Central memory CD8-positive, alpha-beta T cell (primary cell): ENCODE results near the gene APOD.

ENCODE experiments used
- ATAC-seq: fragments of 150-1000 bp; cut with Tn5 transposase; replicated peaks from 2 replicates; pipeline ENCODE4 v1.10.0; 2022; ENCODE audit warnings: mild to moderate bottlenecking, moderate FRiP score, moderate number of reproducible peaks; ENCODE audit not compliant: poor library complexity, severe bottlenecking; ENCODE audit errors: extremely low read depth
- DNase-seq, 2 donors: peaks; one replicate each; pipeline ENCODE4 v3.0.0; 2021; ENCODE audit warnings: low spot score in 2 of 2
- H3K27ac Mint-ChIP-seq: one replicate; pipeline ENCODE4 v1.8.0; 2022; ENCODE audit warnings: low read depth, mild to moderate bottlenecking, moderate library complexity, mixed read lengths
- H3K27me3 Mint-ChIP-seq: one replicate; pipeline ENCODE4 v1.8.0; 2022; ENCODE audit warnings: mixed read lengths
- H3K36me3 Mint-ChIP-seq: one replicate; pipeline ENCODE4 v1.8.0; 2022; ENCODE audit warnings: mild to moderate bottlenecking, moderate library complexity, mixed read lengths; ENCODE audit not compliant: insufficient read depth
- H3K4me1 Mint-ChIP-seq: one replicate; pipeline ENCODE4 v1.8.0; 2022; ENCODE audit warnings: mixed read lengths
- H3K4me3 Mint-ChIP-seq: one replicate; pipeline ENCODE4 v1.8.0; 2022; ENCODE audit warnings: mild to moderate bottlenecking, moderate library complexity, mixed read lengths
- H3K9me3 Mint-ChIP-seq: one replicate; pipeline ENCODE4 v1.8.0; 2022; ENCODE audit warnings: mixed read lengths

APOD gene

DNA sequence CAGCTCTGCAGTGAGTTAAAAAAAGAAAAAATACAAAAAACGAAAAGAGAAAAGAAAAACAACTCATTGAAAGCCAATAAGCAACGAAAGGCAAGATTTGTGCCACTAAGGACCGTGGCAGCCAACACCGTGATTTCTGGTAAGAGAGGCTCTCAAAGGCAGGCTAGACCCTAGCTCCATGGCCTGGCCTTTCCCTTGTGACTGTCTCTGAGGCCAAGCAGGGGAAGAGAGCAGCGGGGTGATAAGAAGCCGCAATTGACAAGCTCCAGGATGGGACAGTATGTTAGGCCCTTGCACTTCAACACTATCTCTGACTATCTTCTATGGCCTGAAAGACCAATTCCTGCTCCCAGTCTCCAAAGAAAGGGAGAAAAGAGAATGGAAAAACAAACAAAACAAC lies 12.4 kb downstream of the APOD start:
- DNase-seq (no peak), ATAC-seq (no peak)
- Mint-ChIP-seq H3K4me1 (peaks cover 13% of the 10 kb centered on the region), H3K36me3 (no peaks in the 10 kb centered on the region), H3K4me3 (no peak overlapping the region), H3K27me3 (peaks cover 6% of the 10 kb centered on the region), H3K9me3 (no peaks in the 10 kb centered on the region), H3K27ac (no peak overlapping the region)

- peaks cover 9% of the 10 kb centered on the region for H3K27me3 Mint-ChIP-seq
- H3K36me3 Mint-ChIP-seq = no peaks in the 10 kb centered on the region
- no peak overlapping the region for H3K27ac Mint-ChIP-seq
- H3K4me3 Mint-ChIP-seq = no peak overlapping the region
- ATAC-seq = no peak
- H3K9me3 Mint-ChIP-seq = no peaks in the 10 kb centered on the region
- no peak for DNase-seq
- peaks cover 13% of the 10 kb centered on the region for H3K4me1 Mint-ChIP-seq
Measured at GRCh38 chr3:195570912-195571311, 12.8 kb downstream of the APOD start.

GRCh38 chr3:195570344-195570743 lies 13.4 kb downstream of the APOD start:
- Mint-ChIP-seq H3K27me3 (peaks cover 9% of the 10 kb centered on the region), H3K27ac (no peak overlapping the region), H3K9me3 (no peaks in the 10 kb centered on the region), H3K36me3 (no peaks in the 10 kb centered on the region), H3K4me1 (peaks cover 13% of the 10 kb centered on the region), H3K4me3 (no peak overlapping the region)
- no peak for ATAC-seq
- DNase-seq = no peak

DNA sequence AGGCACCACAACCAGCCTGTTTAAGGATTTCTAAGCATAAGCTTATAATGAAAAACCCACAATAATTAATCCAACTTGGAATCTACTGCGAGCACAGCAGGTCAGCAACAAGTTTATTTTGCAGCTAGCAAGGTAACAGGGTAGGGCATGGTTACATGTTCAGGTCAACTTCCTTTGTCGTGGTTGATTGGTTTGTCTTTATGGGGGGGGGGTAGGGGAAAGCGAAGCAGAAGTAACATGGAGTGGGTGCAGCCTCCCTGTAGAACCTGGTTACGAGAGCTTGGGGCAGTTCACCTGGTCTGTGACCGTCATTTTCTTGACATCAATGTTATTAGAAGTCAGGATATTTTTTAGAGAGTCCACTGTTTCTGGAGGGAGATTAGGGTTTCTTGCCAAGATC lies 15.1 kb downstream of the APOD start:
- no peaks in the 10 kb centered on the region for H3K36me3 Mint-ChIP-seq
- H3K4me3 Mint-ChIP-seq = no peak overlapping the region
- peaks cover 9% of the 10 kb centered on the region for H3K27me3 Mint-ChIP-seq
- ATAC-seq (no peak), DNase-seq (no peak)
- H3K4me1 Mint-ChIP-seq = peaks cover 13% of the 10 kb centered on the region
- H3K27ac Mint-ChIP-seq = no peak overlapping the region
- no peaks in the 10 kb centered on the region for H3K9me3 Mint-ChIP-seq

DNA sequence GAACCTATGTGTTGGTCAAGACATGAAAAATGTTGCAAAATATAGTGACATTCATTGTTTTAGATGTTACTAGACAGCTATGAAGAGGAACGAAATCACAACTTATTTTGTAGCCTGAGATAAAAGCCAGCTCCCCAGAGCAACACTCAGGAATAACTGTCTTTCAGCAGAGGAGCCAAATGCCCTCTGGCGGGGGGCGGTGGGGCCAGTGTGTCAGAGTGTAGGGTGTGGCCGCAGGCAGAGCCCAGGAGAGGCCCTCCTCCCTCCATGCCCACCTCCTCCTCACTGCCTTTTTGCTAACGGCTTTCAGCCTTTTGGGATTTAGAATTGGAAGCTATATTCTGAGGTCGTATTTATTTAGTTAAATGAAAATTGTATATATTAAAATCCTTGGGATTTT lies 16.9 kb downstream of the APOD start:
- Mint-ChIP-seq H3K27me3 (peaks cover 9% of the 10 kb centered on the region), H3K9me3 (no peaks in the 10 kb centered on the region), H3K4me3 (no peak overlapping the region), H3K36me3 (no peaks in the 10 kb centered on the region), H3K4me1 (peaks cover 13% of the 10 kb centered on the region), H3K27ac (no peak overlapping the region)
- no peak for DNase-seq
- no peak for ATAC-seq

DNA sequence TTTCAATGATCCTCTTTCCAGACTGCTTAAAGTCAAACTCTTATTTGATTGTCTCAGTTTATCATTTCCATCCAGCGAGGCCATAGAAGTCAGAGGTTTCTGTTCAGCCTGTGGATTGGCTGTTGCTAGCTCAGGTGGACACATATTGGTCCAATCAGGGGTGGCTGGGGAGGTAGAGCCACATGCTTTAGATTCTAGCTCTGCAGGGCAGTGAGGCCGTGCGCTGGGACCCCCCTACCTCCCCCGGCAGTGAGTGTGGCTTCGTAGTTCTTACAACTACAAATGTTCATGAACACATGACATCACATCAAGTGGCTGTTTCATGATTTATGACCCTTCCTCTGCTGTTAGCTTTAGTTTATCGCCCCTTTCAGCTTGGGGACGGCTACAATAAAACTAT lies 18.0 kb downstream of the APOD start:
- no peak overlapping the region for H3K4me3 Mint-ChIP-seq
- no peak for DNase-seq
- no peaks in the 10 kb centered on the region for H3K36me3 Mint-ChIP-seq
- H3K9me3 Mint-ChIP-seq = no peaks in the 10 kb centered on the region
- no peak overlapping the region for H3K27ac Mint-ChIP-seq
- peaks cover 9% of the 10 kb centered on the region for H3K27me3 Mint-ChIP-seq
- ATAC-seq = no peak
- H3K4me1 Mint-ChIP-seq = peaks cover 13% of the 10 kb centered on the region

- no peak overlapping the region for H3K27ac Mint-ChIP-seq
- peaks cover under 1% of the 10 kb centered on the region for H3K4me1 Mint-ChIP-seq
- no peak overlapping the region for H3K4me3 Mint-ChIP-seq
- H3K9me3 Mint-ChIP-seq = no peaks in the 10 kb centered on the region
- peaks cover 2% of the 10 kb centered on the region for H3K36me3 Mint-ChIP-seq
- H3K27me3 Mint-ChIP-seq = peaks cover 9% of the 10 kb centered on the region
- ATAC-seq (no peak), DNase-seq (no peak)
Measured at GRCh38 chr3:195563317-195563716, 20.4 kb downstream of the APOD start.

DNA sequence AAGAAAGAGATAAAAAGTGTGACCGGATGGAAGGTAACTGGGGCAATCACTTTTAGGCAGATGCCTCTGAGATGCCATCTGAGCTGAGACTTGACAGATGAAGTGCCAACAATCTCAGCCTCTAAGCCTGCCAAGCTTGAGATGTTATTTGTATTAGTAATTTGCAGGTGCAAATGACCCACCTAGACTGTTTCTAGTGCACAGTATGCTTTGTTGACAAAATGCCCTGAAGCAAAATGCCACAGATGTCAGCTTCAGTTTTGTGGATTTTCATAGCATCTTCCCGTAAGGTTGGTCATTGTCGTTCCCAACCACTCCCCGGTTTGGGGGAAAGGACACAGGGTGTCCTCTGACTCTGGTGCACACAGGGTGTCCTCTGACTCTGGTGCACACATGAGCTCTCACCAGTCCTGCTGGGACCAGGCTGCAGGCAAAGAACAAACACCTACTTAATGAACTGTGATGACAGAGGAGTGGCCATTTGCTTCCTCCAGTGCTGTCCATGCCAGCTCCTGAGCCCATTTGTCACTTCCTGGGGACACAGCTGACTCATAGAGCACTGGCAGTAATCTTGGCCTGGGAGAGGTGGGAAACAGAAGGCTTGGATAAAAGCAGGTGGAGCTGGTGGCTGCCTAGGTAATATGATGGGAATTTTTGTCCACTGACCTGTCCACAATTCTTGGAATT lies 23.9 kb downstream of the APOD start:
- DNase-seq (no peak), ATAC-seq (no peak)
- Mint-ChIP-seq H3K36me3 (peaks cover 2% of the 10 kb centered on the region), H3K4me3 (no peak overlapping the region), H3K27me3 (no peaks in the 10 kb centered on the region), H3K9me3 (no peaks in the 10 kb centered on the region), H3K27ac (no peak overlapping the region), H3K4me1 (peaks cover 4% of the 10 kb centered on the region)

- Mint-ChIP-seq H3K27ac (no peak overlapping the region), H3K27me3 (no peaks in the 10 kb centered on the region), H3K9me3 (no peaks in the 10 kb centered on the region), H3K36me3 (peaks cover 2% of the 10 kb centered on the region), H3K4me3 (no peak overlapping the region), H3K4me1 (peaks cover 5% of the 10 kb centered on the region)
- DNase-seq = no peak
- peak; percentile 32 for ATAC-seq
Measured at GRCh38 chr3:195558602-195559001, 25.1 kb downstream of the APOD start.

DNA sequence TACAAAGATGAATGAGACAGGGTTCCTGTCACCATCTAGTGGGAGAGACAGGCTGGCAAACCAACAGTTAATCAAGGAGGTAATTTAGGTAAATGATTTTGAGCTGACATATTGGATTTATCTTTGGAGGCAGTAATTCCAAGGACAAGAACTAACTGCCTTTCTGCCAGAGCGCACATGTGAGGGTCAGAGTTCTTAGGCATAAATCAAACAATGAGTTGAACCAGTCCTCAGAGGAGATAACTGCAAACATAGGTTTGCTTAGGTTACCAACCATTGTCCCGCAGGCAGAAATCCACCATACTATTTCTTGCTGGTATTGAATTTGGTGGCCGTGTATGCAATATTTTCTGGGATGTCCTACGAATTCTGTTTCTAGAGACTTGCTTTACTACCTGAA lies 26.4 kb downstream of the APOD start:
- no peak overlapping the region for H3K4me3 Mint-ChIP-seq
- peaks cover 2% of the 10 kb centered on the region for H3K36me3 Mint-ChIP-seq
- no peaks in the 10 kb centered on the region for H3K9me3 Mint-ChIP-seq
- DNase-seq = no peak
- no peak overlapping the region for H3K27ac Mint-ChIP-seq
- ATAC-seq = no peak
- no peaks in the 10 kb centered on the region for H3K27me3 Mint-ChIP-seq
- H3K4me1 Mint-ChIP-seq = peaks cover 12% of the 10 kb centered on the region

DNA sequence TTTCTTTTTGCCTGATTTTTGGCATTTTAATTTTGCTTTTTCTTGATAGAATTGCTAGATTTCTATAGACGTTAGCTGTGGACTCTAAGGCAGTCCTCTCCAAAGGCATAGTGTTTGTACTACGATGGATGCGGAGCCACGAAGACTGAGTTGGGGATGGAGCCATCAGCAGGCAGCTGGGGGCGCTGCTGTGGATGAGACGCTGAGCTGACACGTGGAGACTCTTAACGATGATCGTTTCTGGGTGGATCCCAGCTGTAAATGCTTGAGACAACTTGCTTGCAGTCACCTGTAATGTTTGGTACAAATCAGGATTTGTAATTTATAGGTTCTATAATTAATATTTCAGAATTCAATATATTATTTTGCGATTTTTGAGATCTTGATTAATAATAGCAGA lies 27.4 kb downstream of the APOD start:
- Mint-ChIP-seq H3K4me1 (peaks cover 17% of the 10 kb centered on the region), H3K27ac (peak overlapping the region; percentile 89), H3K4me3 (no peak overlapping the region), H3K36me3 (peaks cover 2% of the 10 kb centered on the region), H3K9me3 (no peaks in the 10 kb centered on the region), H3K27me3 (no peaks in the 10 kb centered on the region)
- ATAC-seq (peak; percentile 54), DNase-seq (no peak)

DNA sequence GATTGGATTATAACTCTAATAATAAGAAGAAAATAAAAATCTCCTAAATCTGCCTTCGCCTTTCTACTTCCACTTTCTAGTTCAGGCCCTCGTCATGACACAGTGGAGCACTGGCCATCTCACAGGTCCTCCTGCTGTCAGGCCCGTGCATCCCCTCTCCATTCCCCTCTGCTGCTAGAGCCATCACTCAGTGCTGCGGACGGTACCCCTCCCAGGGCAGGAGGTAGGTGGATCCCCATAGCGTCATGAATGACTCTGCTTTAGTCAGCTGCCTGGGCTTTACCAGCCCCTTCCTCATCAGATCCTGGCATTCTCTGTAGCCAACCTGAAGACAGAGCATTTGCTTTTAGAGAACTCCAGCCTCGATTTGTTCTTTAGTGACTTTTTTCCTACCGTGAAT lies 28.6 kb downstream of the APOD start:
- H3K4me1 Mint-ChIP-seq = peaks cover 24% of the 10 kb centered on the region

GRCh38 chr3:195554458-195554857 lies 29.3 kb downstream of the APOD start:
- Mint-ChIP-seq H3K9me3 (no peaks in the 10 kb centered on the region), H3K4me3 (no peak overlapping the region), H3K27ac (no peak overlapping the region), H3K36me3 (peaks cover 4% of the 10 kb centered on the region), H3K4me1 (peaks cover 29% of the 10 kb centered on the region), H3K27me3 (no peaks in the 10 kb centered on the region)
- no peak for ATAC-seq
- DNase-seq = no peak

More for the DNA sequence above, 28.6 kb downstream of the APOD start:
- Mint-ChIP-seq H3K27me3 (no peaks in the 10 kb centered on the region), H3K36me3 (peaks cover 3% of the 10 kb centered on the region), H3K4me3 (no peak overlapping the region), H3K27ac (peak overlapping the region; percentile 89), H3K9me3 (no peaks in the 10 kb centered on the region)
- ATAC-seq = no peak
- no peak for DNase-seq
